CD14-positive monocyte (primary cell): Measurements from ENCODE around the gene CRIP2. TPM values are rescaled to one million over a fixed set of nuclear protein-coding genes. Genes with fewer than 3 reads are reported as not detected.

Experiments used
- DNase-seq, 3 donors: peaks; one replicate each; pipeline ENCODE4 v3.0.0-alpha.2; 2011 to 2022
- H2AFZ ChIP-seq: 2 replicates; pipeline ENCODE4 v1.6.0; 2012; ENCODE audit warnings: mild to moderate bottlenecking, low read depth, low read length, inconsistent platforms; ENCODE audit not compliant: insufficient read depth, poor library complexity, severe bottlenecking
- H3K27ac ChIP-seq, 2 donors: 1 replicate in 1 of 2; 2 replicates in 1 of 2; pipeline ENCODE4 v1.5.1; 2012 to 2013; ENCODE audit warnings: low read length in 2 of 2, control low read depth in 1 of 2, inconsistent platforms in 1 of 2, low read depth in 1 of 2, mild to moderate bottlenecking in 1 of 2
- H3K27me3 ChIP-seq, 2 donors: one replicate each; pipeline versions ENCODE4 v1.6.0 to v1.6.1; 2011 to 2013; ENCODE audit warnings: low read length in 2 of 2; ENCODE audit not compliant: control insufficient read depth in 2 of 2, insufficient read depth in 2 of 2
- H3K36me3 ChIP-seq, 2 donors: replicated peaks in 1 of 2; 1 replicate in 1 of 2; 2 replicates in 1 of 2; pipeline versions ENCODE4 v1.5.1 to v1.6.1; 2012 to 2013; ENCODE audit warnings: low read length in 2 of 2, control low read depth in 1 of 2, inconsistent platforms in 1 of 2, mild to moderate bottlenecking in 1 of 2; ENCODE audit not compliant: insufficient read depth in 2 of 2, control insufficient read depth in 1 of 2
- H3K4me1 ChIP-seq, 2 donors: 1 replicate in 1 of 2; 2 replicates in 1 of 2; pipeline versions ENCODE4 v1.5.1 to v1.6.1; 2012 to 2013; ENCODE audit warnings: low read length in 2 of 2, control low read depth in 1 of 2, inconsistent platforms in 1 of 2, mild to moderate bottlenecking in 1 of 2, moderate library complexity in 1 of 2; ENCODE audit not compliant: insufficient read depth in 2 of 2, control insufficient read depth in 1 of 2
- H3K4me2 ChIP-seq: replicated peaks from 2 replicates; pipeline ENCODE3; 2012; ENCODE audit warnings: low read length, moderate library complexity, mild to moderate bottlenecking; ENCODE audit not compliant: poor library complexity, severe bottlenecking; ENCODE audit errors: extremely low read depth
- H3K4me3 ChIP-seq, 3 experiments: fragments of 200-600 bp in 1 of 3; sonication (generic) in 1 of 3; replicated peaks in 1 of 3; 1 replicate in 2 of 3; 2 replicates in 1 of 3; pipeline ENCODE4 v1.5.1; 2011 to 2013; ENCODE audit warnings: low read length in 3 of 3, mild to moderate bottlenecking in 3 of 3, control low read depth in 2 of 3, low read depth in 2 of 3, inconsistent platforms in 1 of 3, moderate library complexity in 1 of 3
- H3K79me2 ChIP-seq: 2 replicates; pipeline ENCODE4 v1.6.0; 2012; ENCODE audit warnings: mild to moderate bottlenecking, control low read depth, inconsistent platforms, low read length, moderate library complexity; ENCODE audit not compliant: insufficient read depth
- H3K9ac ChIP-seq: 2 replicates; pipeline ENCODE4 v1.6.0; 2017; ENCODE audit warnings: low read length, mild to moderate bottlenecking; ENCODE audit not compliant: insufficient read depth, poor library complexity, severe bottlenecking
- H3K9me3 ChIP-seq, 2 donors: replicated peaks in 1 of 2; 1 replicate in 1 of 2; 2 replicates in 1 of 2; pipeline versions ENCODE4 v1.5.1 to v1.6.1; 2012 to 2013; ENCODE audit warnings: low read length in 2 of 2, control low read depth in 1 of 2; ENCODE audit not compliant: control insufficient read depth in 1 of 2, insufficient read depth in 1 of 2
- H4K20me1 ChIP-seq: 2 replicates; pipeline ENCODE4 v1.6.0; 2012; ENCODE audit warnings: mild to moderate bottlenecking, low read length, control low read depth, moderate library complexity; ENCODE audit not compliant: insufficient read depth
- H3K27ac Mint-ChIP-seq, 7 donors: one replicate each; pipeline ENCODE4 v1.8.0; 2020; ENCODE audit warnings: mild to moderate bottlenecking in 7 of 7, mixed read lengths in 7 of 7, moderate library complexity in 6 of 7, inconsistent platforms in 2 of 7
- H3K27me3 Mint-ChIP-seq, 3 donors: one replicate each; pipeline ENCODE4 v1.8.0; 2021 to 2022; ENCODE audit warnings: low read depth in 3 of 3, mild to moderate bottlenecking in 3 of 3, mixed read lengths in 3 of 3, moderate library complexity in 3 of 3, inconsistent platforms in 1 of 3
- H3K36me3 Mint-ChIP-seq, 2 donors: one replicate each; pipeline ENCODE4 v1.8.0; 2020; ENCODE audit warnings: mixed read lengths in 2 of 2, inconsistent platforms in 1 of 2, mild to moderate bottlenecking in 1 of 2
- H3K4me1 Mint-ChIP-seq: one replicate; pipeline ENCODE4 v1.8.0; 2020; ENCODE audit warnings: mild to moderate bottlenecking, mixed read lengths
- H3K4me3 Mint-ChIP-seq, 2 donors: one replicate each; pipeline ENCODE4 v1.8.0; 2020; ENCODE audit warnings: mild to moderate bottlenecking in 2 of 2, mixed read lengths in 2 of 2, moderate library complexity in 1 of 2
- H3K9me3 Mint-ChIP-seq, 7 donors: one replicate each; pipeline ENCODE4 v1.8.0; 2020 to 2022; ENCODE audit warnings: mixed read lengths in 7 of 7, mild to moderate bottlenecking in 6 of 7, moderate library complexity in 6 of 7, inconsistent platforms in 2 of 7
- CTCF ChIP-seq: fragments of 200-600 bp; IDR thresholded peaks from one replicate; pipeline ENCODE4 v1.8.0; 2022; ENCODE audit warnings: antibody characterized with exemption, mild to moderate bottlenecking
- WGBS: methylation state at CpG from one replicate; pipeline ENCODE4 v1.1.5; 2013; ENCODE audit warnings: missing lambda C conversion rate; ENCODE audit not compliant: insufficient coverage; 5-methylcytosine and 5-hydroxymethylcytosine counted together
- intact Hi-C, 2 donors: fragments of 100-400 bp; cut with micrococcal nuclease; formaldehyde crosslinking; loops; one replicate each; pipeline versions ENCODE4 v1.15.0 to v1.15.1; 2023
- polyA plus RNA-seq, 3 donors: library from polyadenylated mRNA; depleted of rRNA in 1 of 3; unstranded in 2 of 3; stranded (reverse) in 1 of 3; fragments of 300-500 nt in 2 of 3; fragments of >200 nt in 1 of 3; fragmentation: Illumina TruSeq in 2 of 3; gene quantifications; 1 replicate in 2 of 3; 2 replicates in 1 of 3; pipeline ENCODE4 v1.2.3, GENCODE V29; 2012 to 2021

Gene CRIP2
- polyA plus RNA-seq, 3 donors: 2.1 to 4.0 (median 3.3) TPM

- Mint-ChIP-seq H3K27ac (no peak overlapping the region), H3K27me3 (peaks cover 0 to 3% (median 0%) of the 10 kb centered on the region in 3 donors), H3K4me1 (no peaks in the 10 kb centered on the region), H3K4me3 (no peak overlapping the region), H3K9me3 (no peaks in the 10 kb centered on the region), H3K36me3 (peaks cover 16 to 51% of the 10 kb centered on the region in 2 donors)
- intact Hi-C loops: loop anchor here (5.0 to 10.0 kb wide), 3 partner anchors 47 to 80 kb away; partner anchors contain the start of genes TEDC1 (in 1 of the 2) and TMEM121 (in 1 of the 2)
- no peaks in the 10 kb centered on the region for H3K4me1 ChIP-seq
- H4K20me1 ChIP-seq: peaks cover 20% of the 10 kb centered on the region
- H3K27me3 ChIP-seq: no peaks in the 10 kb centered on the region
- H3K4me3 ChIP-seq: no peak overlapping the region
- 99% methylated on average over 17 of the region's 17 CpGs for WGBS
- no peak for TF ChIP-seq CTCF
- no peak for DNase-seq
- H3K79me2 ChIP-seq: no peaks in the 10 kb centered on the region
- H3K36me3 ChIP-seq: peaks cover 10 to 39% of the 10 kb centered on the region in 2 donors
- H3K4me2 ChIP-seq: no peak overlapping the region
- H3K9ac ChIP-seq: no peak overlapping the region
- no peak overlapping the region for H2AFZ ChIP-seq
- no peaks in the 10 kb centered on the region for H3K9me3 ChIP-seq
- no peak overlapping the region for H3K27ac ChIP-seq
Observed at GRCh38 chr14:105444859-105445258, 29.8 kb upstream of the CRIP2 start.

GRCh38 chr14:105445290-105445689 is 29.3 kb upstream of the CRIP2 start:
- Histone ChIP-seq H4K20me1 (peaks cover 16% of the 10 kb centered on the region), H3K4me2 (no peak overlapping the region), H3K27me3 (no peaks in the 10 kb centered on the region), H3K9me3 (no peaks in the 10 kb centered on the region), H3K4me1 (no peaks in the 10 kb centered on the region), H3K27ac (no peak overlapping the region), H3K9ac (no peak overlapping the region), H2AFZ (no peak overlapping the region), H3K36me3 (peaks cover 14 to 39% of the 10 kb centered on the region in 2 donors), H3K79me2 (no peaks in the 10 kb centered on the region), H3K4me3 (no peak overlapping the region)
- WGBS: 95% methylated on average over 20 of the region's 24 CpGs
- Mint-ChIP-seq H3K36me3 (peaks cover 18 to 52% of the 10 kb centered on the region in 2 donors), H3K4me1 (no peaks in the 10 kb centered on the region), H3K9me3 (no peaks in the 10 kb centered on the region), H3K27me3 (peaks cover 0 to 3% (median 0%) of the 10 kb centered on the region in 3 donors), H3K27ac (no peak overlapping the region), H3K4me3 (no peak overlapping the region)
- no peak for DNase-seq
- intact Hi-C loops: loop anchor here (5.0 to 10.0 kb wide), 3 partner anchors 47 to 80 kb away; partner anchors contain the start of genes TEDC1 (in 1 of the 2) and TMEM121 (in 1 of the 2)
- TF ChIP-seq CTCF: no peak
